PFSK-1 (cell line): ENCODE data around the gene NOC2L.

Experiments
- SIN3A ChIP-seq: IDR thresholded peaks from 2 replicates; pipeline ENCODE4 v1.6.1; 2012; ENCODE audit warnings: mild to moderate bottlenecking, low read length, moderate library complexity, borderline replicate concordance; ENCODE audit not compliant: insufficient read depth
- TAF1 ChIP-seq: IDR thresholded peaks from 2 replicates; pipeline ENCODE4 v1.6.1; 2012; ENCODE audit warnings: low read length, control low read depth, borderline replicate concordance; ENCODE audit not compliant: insufficient read depth
- TF ChIP-seq, protein P1 (sequence below), 2 experiments: IDR thresholded peaks; 2 replicates each; pipeline versions ENCODE4 v1.6.1 to v1.8.0; 2011 to 2012; ENCODE audit warnings: low read depth in 2 of 2, low read length in 2 of 2, control low read depth in 1 of 2, inconsistent platforms in 1 of 2, mild to moderate bottlenecking in 1 of 2, moderate library complexity in 1 of 2; ENCODE audit not compliant: insufficient read depth in 1 of 2

- TF ChIP-seq SIN3A, result no peak
- TF ChIP-seq, protein P1, sequence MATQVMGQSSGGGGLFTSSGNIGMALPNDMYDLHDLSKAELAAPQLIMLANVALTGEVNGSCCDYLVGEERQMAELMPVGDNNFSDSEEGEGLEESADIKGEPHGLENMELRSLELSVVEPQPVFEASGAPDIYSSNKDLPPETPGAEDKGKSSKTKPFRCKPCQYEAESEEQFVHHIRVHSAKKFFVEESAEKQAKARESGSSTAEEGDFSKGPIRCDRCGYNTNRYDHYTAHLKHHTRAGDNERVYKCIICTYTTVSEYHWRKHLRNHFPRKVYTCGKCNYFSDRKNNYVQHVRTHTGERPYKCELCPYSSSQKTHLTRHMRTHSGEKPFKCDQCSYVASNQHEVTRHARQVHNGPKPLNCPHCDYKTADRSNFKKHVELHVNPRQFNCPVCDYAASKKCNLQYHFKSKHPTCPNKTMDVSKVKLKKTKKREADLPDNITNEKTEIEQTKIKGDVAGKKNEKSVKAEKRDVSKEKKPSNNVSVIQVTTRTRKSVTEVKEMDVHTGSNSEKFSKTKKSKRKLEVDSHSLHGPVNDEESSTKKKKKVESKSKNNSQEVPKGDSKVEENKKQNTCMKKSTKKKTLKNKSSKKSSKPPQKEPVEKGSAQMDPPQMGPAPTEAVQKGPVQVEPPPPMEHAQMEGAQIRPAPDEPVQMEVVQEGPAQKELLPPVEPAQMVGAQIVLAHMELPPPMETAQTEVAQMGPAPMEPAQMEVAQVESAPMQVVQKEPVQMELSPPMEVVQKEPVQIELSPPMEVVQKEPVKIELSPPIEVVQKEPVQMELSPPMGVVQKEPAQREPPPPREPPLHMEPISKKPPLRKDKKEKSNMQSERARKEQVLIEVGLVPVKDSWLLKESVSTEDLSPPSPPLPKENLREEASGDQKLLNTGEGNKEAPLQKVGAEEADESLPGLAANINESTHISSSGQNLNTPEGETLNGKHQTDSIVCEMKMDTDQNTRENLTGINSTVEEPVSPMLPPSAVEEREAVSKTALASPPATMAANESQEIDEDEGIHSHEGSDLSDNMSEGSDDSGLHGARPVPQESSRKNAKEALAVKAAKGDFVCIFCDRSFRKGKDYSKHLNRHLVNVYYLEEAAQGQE (IDR thresholded peaks at IDR 0.05; ENCODE audit: insufficient read depth in 1 of 2, low read depth in 2 of 2, low read length in 2 of 2), result no peak
- TF ChIP-seq TAF1, result no peak
These were observed 11.4 kb upstream of the NOC2L start for GRCh38 chr1:970242-970972.
